ENCODE data around the gene ITGA4. TPM values are rescaled to one million over a fixed set of nuclear protein-coding genes. Genes with fewer than 3 reads are reported as not detected.

ITGA4 gene
- total RNA-seq, 4 donors from 2014 or later = 2.2 to 8.4 (median 3.5) TPM

- 67% methylated on average over 5 of the region's 5 CpGs for WGBS
- TF ChIP-seq POLR2A (IDR thresholded peaks at IDR 0.05; ENCODE audit: low read depth) = no peak
- intact Hi-C loops (cut with DNase I) = loop anchor here (10.0 kb wide), 1 partner anchor 138 kb away; no protein-coding TSS in a partner anchor
Observed at GRCh38 chr2:181576431-181576830, 119.2 kb downstream of the ITGA4 start.

GRCh38 chr2:181578829-181579228 lies 121.6 kb downstream of the ITGA4 start:
- Histone ChIP-seq H3K27me3 (no peaks in the 10 kb centered on the region), H3K27ac (replicated peaks in 1 of 4) (no peak overlapping the region), H3K4me1 (peaks cover 0 to 5% (median 0%) of the 10 kb centered on the region in 4 donors), H3K36me3 (no peaks in the 10 kb centered on the region), H3K9me3 (no peaks in the 10 kb centered on the region), H3K4me3 (no peak overlapping the region)
- intact Hi-C loops (cut with DNase I) = loop anchor here (10.0 kb wide), 1 partner anchor 136 kb away; no protein-coding TSS in a partner anchor
- TF ChIP-seq EP300 (IDR thresholded peaks at IDR 0.05) (no peak), POLR2A (IDR thresholded peaks at IDR 0.05; ENCODE audit: low read depth) (no peak), CTCF (IDR thresholded peaks at IDR 0.05) (no peak), POLR2AphosphoS5 (IDR thresholded peaks at IDR 0.05) (no peak)
- DNase-seq (ENCODE audit: extremely low spot score) = no peak
- 79% methylated on average over 3 of the region's 3 CpGs for WGBS

More at GRCh38 chr2:181576431-181576830, 119.2 kb downstream of the ITGA4 start:
- peaks cover 0 to 5% (median 0%) of the 10 kb centered on the region in 4 donors for H3K4me1 ChIP-seq
- no peak for DNase-seq (ENCODE audit: extremely low spot score)
- no peaks in the 10 kb centered on the region for H3K27me3 ChIP-seq
- H3K36me3 ChIP-seq = no peaks in the 10 kb centered on the region
- H3K4me3 ChIP-seq = no peak overlapping the region
- H3K27ac ChIP-seq (replicated peaks in 1 of 4) = no peak overlapping the region
- no peaks in the 10 kb centered on the region for H3K9me3 ChIP-seq

GRCh38 chr2:181581534-181581933 lies 124.3 kb downstream of the ITGA4 start:
- Histone ChIP-seq H3K4me3 (no peak overlapping the region), H3K9me3 (no peaks in the 10 kb centered on the region), H3K27me3 (no peaks in the 10 kb centered on the region), H3K27ac (replicated peaks in 1 of 4) (no peak overlapping the region), H3K36me3 (no peaks in the 10 kb centered on the region), H3K4me1 (no peaks in the 10 kb centered on the region)
- DNase-seq (ENCODE audit: extremely low spot score) = no peak
- TF ChIP-seq POLR2AphosphoS5 (IDR thresholded peaks at IDR 0.05) (no peak), POLR2A (IDR thresholded peaks at IDR 0.05; ENCODE audit: low read depth) (no peak), CTCF (IDR thresholded peaks at IDR 0.05) (no peak), EP300 (IDR thresholded peaks at IDR 0.05) (no peak)
- intact Hi-C loops (cut with DNase I) = no loop called here
- WGBS = 82% methylated on average over 2 of the region's 2 CpGs

- H3K4me1 ChIP-seq = no peaks in the 10 kb centered on the region
- no peaks in the 10 kb centered on the region for H3K36me3 ChIP-seq
- H3K4me3 ChIP-seq = no peak overlapping the region
- intact Hi-C loops (cut with DNase I) = no loop called here
- WGBS = 63% methylated on average over 3 of the region's 3 CpGs
- H3K9me3 ChIP-seq = no peaks in the 10 kb centered on the region
- no peak for DNase-seq (ENCODE audit: extremely low spot score)
- no peak overlapping the region for H3K27ac ChIP-seq (replicated peaks in 1 of 4)
- peaks cover 0 to 3% (median 0%) of the 10 kb centered on the region in 4 donors for H3K27me3 ChIP-seq
- no peak for TF ChIP-seq EP300 (IDR thresholded peaks at IDR 0.05)
Observed at GRCh38 chr2:181585732-181586131, 128.5 kb downstream of the ITGA4 start.

Other genes starting within 250 kb of the ITGA4 start
- under 1 TPM in 2 of 4 donors, not detected in 2; 0.17 to 0.19 TPM for gene CERKL, start 199.7 kb downstream of the ITGA4 start, total RNA-seq
- not detected for gene NEUROD1, start 223.1 kb downstream of the ITGA4 start, total RNA-seq

Measured in esophagus muscularis mucosa (tissue), 4 donors.